ENCODE results near the gene GFRA4. TPM values are rescaled to one million over a fixed set of nuclear protein-coding genes. Genes with fewer than 3 reads are reported as not detected.

GFRA4 gene
- total and polyA plus RNA-seq, 7 donors = not detected

GRCh38 chr20:3686421-3686820, 23.2 kb upstream of the GFRA4 start:
- 57 to 77% methylated on average over 7 of the region's 7 CpGs for WGBS, 2 donors
- no peak for DNase-seq
- no peak for TF ChIP-seq POLR2AphosphoS5 (IDR thresholded peaks at IDR 0.05)
- no peak for TF ChIP-seq POLR2A (IDR thresholded peaks at IDR 0.05)
- TF ChIP-seq CTCF (IDR thresholded peaks at IDR 0.05) = no peak
- TF ChIP-seq EP300 (IDR thresholded peaks at IDR 0.05) = no peak
- intact Hi-C loops (cut with DNase I) = loop anchor here (10.0 kb wide), 2 partner anchors 158 to 918 kb away; partner anchors contain the start of gene MAVS
- Histone ChIP-seq H3K27me3 (no peaks in the 10 kb centered on the region), H3K27ac (peak overlapping the region; percentile 70 to 89 (median 78)), H3K4me3 (no peak overlapping the region), H3K36me3 (no peaks in the 10 kb centered on the region), H3K4me1 (peaks cover 0 to 38% (median 34%) of the 10 kb centered on the region in 4 donors), H3K9me3 (no peaks in the 10 kb centered on the region)

DNA sequence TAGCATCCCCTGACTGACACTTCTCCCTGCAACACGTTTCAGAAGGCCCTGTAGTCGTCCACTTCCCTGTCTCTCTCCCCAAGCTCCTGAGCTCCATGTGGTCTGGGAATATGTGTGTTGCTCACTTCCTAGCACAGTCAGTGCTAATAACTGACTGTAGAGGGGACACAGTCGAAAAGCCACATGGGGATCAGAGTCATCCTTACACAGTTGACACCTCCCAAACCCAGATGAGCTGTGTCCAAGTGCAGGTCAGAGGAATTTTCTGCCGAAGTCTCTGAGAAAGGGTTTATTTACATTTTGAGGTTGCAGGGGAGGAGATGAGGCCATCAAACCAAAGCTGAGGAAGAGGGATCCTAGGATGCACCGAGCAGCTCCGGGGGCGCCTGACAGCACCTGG, 22.1 kb upstream of the GFRA4 start:
- no peak overlapping the region for H3K4me3 ChIP-seq
- no peaks in the 10 kb centered on the region for H3K27me3 ChIP-seq
- WGBS, 2 donors = 68 to 75% methylated on average over 7 of the region's 7 CpGs
- intact Hi-C loops (cut with DNase I) = loop anchor here (10.0 kb wide), 2 partner anchors 159 to 919 kb away; partner anchors contain the start of gene MAVS
- H3K27ac ChIP-seq = peak overlapping the region in 3 of 4 donors; percentile 70 to 89 (median 79)
- DNase-seq = no peak
- H3K9me3 ChIP-seq = no peaks in the 10 kb centered on the region
- no peaks in the 10 kb centered on the region for H3K36me3 ChIP-seq
- TF ChIP-seq POLR2A (IDR thresholded peaks at IDR 0.05) (no peak), CTCF (IDR thresholded peaks at IDR 0.05) (no peak), POLR2AphosphoS5 (IDR thresholded peaks at IDR 0.05) (no peak), EP300 (IDR thresholded peaks at IDR 0.05) (no peak)
- peaks cover 0 to 46% (median 43%) of the 10 kb centered on the region in 4 donors for H3K4me1 ChIP-seq

- H3K36me3 ChIP-seq = no peaks in the 10 kb centered on the region
- WGBS, 2 donors = 7 to 9% methylated on average over 65 of the region's 65 CpGs
- no peaks in the 10 kb centered on the region for H3K27me3 ChIP-seq
- peaks cover 0 to 67% (median 66%) of the 10 kb centered on the region in 4 donors for H3K4me1 ChIP-seq
- no peaks in the 10 kb centered on the region for H3K9me3 ChIP-seq
- peak within 1 kb of the TSS; percentile 57 to 76 (median 70) for H3K4me3 ChIP-seq
- H3K27ac ChIP-seq = peak within 1 kb of the TSS; percentile 86 to 97 (median 94)
- intact Hi-C loops (cut with DNase I) = loop anchor here (10.0 kb wide), 2 partner anchors 163 to 923 kb away; partner anchors contain the start of gene MAVS
- TF ChIP-seq CTCF (IDR thresholded peaks at IDR 0.05) = no peak
- peak in 1 of 2 donors; percentile 31 for TF ChIP-seq POLR2A (IDR thresholded peaks at IDR 0.05)
- peak; percentile 10 to 69 (median 63) for TF ChIP-seq POLR2AphosphoS5 (IDR thresholded peaks at IDR 0.05)
- DNase-seq = peak; percentile 87
Observed at GRCh38 chr20:3681931-3682781, 19.0 kb upstream of the GFRA4 start, which contains the start of gene ADAM33. TSS of gene ADAM33 (minus strand) at chr20:3682010. CDS start at chr20:3682004, 6 bp downstream.

GRCh38 chr20:3681352-3681930, 18.2 kb upstream of the GFRA4 start:
- Histone ChIP-seq H3K27me3 (no peaks in the 10 kb centered on the region), H3K36me3 (no peaks in the 10 kb centered on the region), H3K4me3 (peak overlapping the region; percentile 57 to 76 (median 70)), H3K4me1 (peaks cover 0 to 69% (median 67%) of the 10 kb centered on the region in 4 donors), H3K27ac (peak overlapping the region; percentile 86 to 97 (median 94)), H3K9me3 (no peaks in the 10 kb centered on the region)
- peak; percentile 66 for DNase-seq
- intact Hi-C loops (cut with DNase I) = loop anchor here (10.0 kb wide), 2 partner anchors 163 to 923 kb away; partner anchors contain the start of gene MAVS
- 11 to 16% methylated on average over 32 of the region's 32 CpGs for whole genome bisulfite sequencing, 2 donors
- TF ChIP-seq EP300 (IDR thresholded peaks at IDR 0.05) = no peak
- peak in 1 of 4 donors; percentile 36 for TF ChIP-seq POLR2AphosphoS5 (IDR thresholded peaks at IDR 0.05)

Measured in sigmoid colon (tissue), 7 donors.